ENCODE data around the gene MEF2C.

DNA sequence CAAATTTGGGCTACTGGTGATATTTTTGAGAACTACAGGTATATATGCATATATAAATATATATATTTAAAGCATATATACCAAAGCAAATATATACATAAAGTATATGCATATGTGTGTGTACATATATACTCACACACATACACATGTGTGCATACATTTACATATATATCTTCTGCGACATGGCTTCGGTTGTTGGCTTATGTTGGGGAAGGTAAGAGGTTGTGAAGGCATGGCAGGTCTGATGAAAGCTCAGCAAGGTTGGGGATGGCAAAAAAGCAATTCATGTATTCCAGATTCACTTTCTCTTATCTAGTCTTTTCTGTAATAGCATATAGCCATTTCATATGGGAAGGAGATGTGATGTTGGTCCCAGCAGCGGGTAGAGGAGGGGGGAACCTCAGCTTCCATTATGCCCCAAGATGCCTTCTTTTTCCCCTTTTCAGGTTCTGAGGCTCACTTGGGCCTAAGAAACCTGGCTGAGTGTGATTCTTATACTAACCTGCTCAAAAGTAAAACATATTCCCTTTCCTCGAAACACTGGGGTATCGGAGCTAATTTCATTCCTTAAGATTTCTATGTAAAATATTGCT lies 201.7 kb downstream of the MEF2C start:
- TF ChIP-seq CTCF (optimal IDR thresholded peaks at IDR 0.05 in 1 of 3, IDR thresholded peaks at IDR 0.05 in 1 of 3, conservative IDR thresholded peaks at IDR 0.05 in 1 of 3; ENCODE audit: extremely low read depth in 1 of 3, insufficient read depth in 2 of 3, low read length in 3 of 3) (no peak), EZH2 (IDR thresholded peaks at IDR 0.05; ENCODE audit: low read length) (no peak)

Data from keratinocyte (primary cell).